A172 (cell line): ENCODE data around the gene MASP1. TPM values are rescaled to one million over a fixed set of nuclear protein-coding genes. Genes with fewer than 3 reads are reported as not detected.
"Not testable (repeated sequence)": the region's sequence is repeated elsewhere in the genome, so short reads cannot be mapped to it uniquely, and the experiment has no call there.

Experiments
- DNase-seq: peaks from one replicate; pipeline ENCODE4 v3.0.0-alpha.2; 2015; ENCODE audit warnings: low spot score
- total RNA-seq: library from RNA; depleted of rRNA; stranded (reverse); fragments of >200 nt; shearing (Covaris generic); gene quantifications from 2 replicates; pipeline ENCODE4 v1.2.3, GENCODE V29; 2014

The MASP1 gene
- total RNA-seq, 1 experiment from 2014 or later, result not detected

GRCh38 chr3:187265461-187265955 lies 26.0 kb downstream of the MASP1 start:
- DNase-seq, result no peak

- DNase-seq, result no peak
Measured at GRCh38 chr3:187264911-187265310, 26.6 kb downstream of the MASP1 start.

- peak; percentile 18 for DNase-seq
Measured at GRCh38 chr3:187264021-187264420, 27.5 kb downstream of the MASP1 start.

GRCh38 chr3:187263270-187263669 lies 28.3 kb downstream of the MASP1 start:
- DNase-seq, result no peak

- DNase-seq, result no peak
Measured at GRCh38 chr3:187262360-187262759, 29.2 kb downstream of the MASP1 start.

- DNase-seq, result no peak
Measured at GRCh38 chr3:187261541-187261969, 30.0 kb downstream of the MASP1 start.

- DNase-seq, result no peak
Measured at GRCh38 chr3:187259171-187259570, 32.4 kb downstream of the MASP1 start.

- DNase-seq, result no peak
Measured at GRCh38 chr3:187257992-187258692, 33.4 kb downstream of the MASP1 start.

- no peak for DNase-seq
Measured at GRCh38 chr3:187257471-187257870, 34.1 kb downstream of the MASP1 start.

GRCh38 chr3:187256051-187256616 lies 35.4 kb downstream of the MASP1 start:
- DNase-seq, result no peak

- DNase-seq, result no peak
Measured at GRCh38 chr3:187255314-187255713, 36.2 kb downstream of the MASP1 start.

GRCh38 chr3:187252311-187252710 lies 39.2 kb downstream of the MASP1 start:
- DNase-seq, result no peak

GRCh38 chr3:187251599-187251998 lies 39.9 kb downstream of the MASP1 start:
- no peak for DNase-seq

- DNase-seq, result no peak
Measured at GRCh38 chr3:187247398-187247797, 44.1 kb downstream of the MASP1 start.

GRCh38 chr3:187243933-187244524 lies 47.5 kb downstream of the MASP1 start:
- no peak for DNase-seq

- DNase-seq, result no peak
Measured at GRCh38 chr3:187242900-187243299, 48.6 kb downstream of the MASP1 start.

GRCh38 chr3:187242435-187242834 lies 49.1 kb downstream of the MASP1 start:
- DNase-seq, result no peak

- not testable (repeated sequence) for DNase-seq
Measured at GRCh38 chr3:187238835-187239234, 52.7 kb downstream of the MASP1 start.

GRCh38 chr3:187238239-187238638 lies 53.3 kb downstream of the MASP1 start:
- DNase-seq, result no peak

- no peak for DNase-seq
Measured at GRCh38 chr3:187237741-187238140, 53.8 kb downstream of the MASP1 start.

GRCh38 chr3:187236962-187237361 lies 54.6 kb downstream of the MASP1 start:
- no peak for DNase-seq

- no peak for DNase-seq
Measured at GRCh38 chr3:187230011-187230410, 61.5 kb downstream of the MASP1 start.

GRCh38 chr3:187228740-187229139 lies 62.8 kb downstream of the MASP1 start:
- DNase-seq, result no peak
